ENCODE data around the gene EBF3. TPM values are rescaled to one million over a fixed set of nuclear protein-coding genes. Genes with fewer than 3 reads are reported as not detected.

The EBF3 gene
- total RNA-seq, 1 experiment from 2014 or later = 0.22 TPM

GRCh38 chr10:129891806-129892205 is 72.3 kb downstream of the EBF3 start:
- Mint-ChIP-seq H3K4me1 (peaks cover 44 to 45% of the 10 kb centered on the region in 2 experiments), H3K9me3 (no peaks in the 10 kb centered on the region; a peak in 1 of 5 replicates), H3K27me3 (ENCODE audit: low read depth) (peaks cover 17% of the 10 kb centered on the region), H3K27ac (no peak overlapping the region), H3K4me3 (no peak overlapping the region), H3K36me3 (ENCODE audit: insufficient read depth in 1 of 3, low read depth in 3 of 3) (no peaks in the 10 kb centered on the region; a peak in 1 of 7 replicates)
- WGBS (ENCODE audit: extremely low coverage, insufficient read length, low lambda C conversion rate) = no CpG with 5 or more reads among the region's 13 CpGs
- Histone ChIP-seq H3K4me2 (ENCODE audit: insufficient read depth, insufficient read length, low read length) (no peak overlapping the region), H3K79me2 (ENCODE audit: insufficient read depth, low read length) (no peaks in the 10 kb centered on the region), H3K23ac (ENCODE audit: insufficient read length, low read depth, low read length) (no peak overlapping the region), H3K23me2 (ENCODE audit: insufficient read length, low read depth, low read length, poor library complexity, severe bottlenecking) (no peaks in the 10 kb centered on the region), H3K9ac (ENCODE audit: extremely low read depth, insufficient read length, low read length) (no peak overlapping the region), H4K5ac (ENCODE audit: insufficient read length, low read depth, low read length) (no peak overlapping the region), H3K4ac (ENCODE audit: low read depth, low read length) (no peak overlapping the region), H3K27me3 (ENCODE audit: insufficient read depth, low read length) (no peaks in the 10 kb centered on the region), H3T11ph (ENCODE audit: low read length) (no peak overlapping the region), H2BK120ac (ENCODE audit: low read depth, low read length, poor library complexity, severe bottlenecking) (no peak overlapping the region), H4K20me1 (ENCODE audit: control insufficient read depth, insufficient read depth, insufficient read length) (no peaks in the 10 kb centered on the region), H2BK15ac (ENCODE audit: low read depth, low read length) (no peak overlapping the region), H2BK5ac (ENCODE audit: insufficient read length, low read length) (no peak overlapping the region), H3K14ac (ENCODE audit: insufficient read depth, low read length) (no peak overlapping the region), H3K9me3 (ENCODE audit: control insufficient read depth, low read depth, low read length) (no peaks in the 10 kb centered on the region), H4K91ac (ENCODE audit: insufficient read length, low read depth, low read length) (no peak overlapping the region), H3K18ac (ENCODE audit: insufficient read length, low read depth, low read length) (no peak overlapping the region), H4K8ac (replicated peaks; ENCODE audit: insufficient read length, low read depth, low read length) (no peak overlapping the region), H3K79me1 (ENCODE audit: insufficient read depth, low read depth, low read length, poor library complexity, severe bottlenecking) (no peaks in the 10 kb centered on the region), H3K27ac (ENCODE audit: insufficient read length, low read depth, low read length) (no peak overlapping the region), H2BK12ac (ENCODE audit: insufficient read length, low read depth, low read length) (no peak overlapping the region), H2AFZ (ENCODE audit: low read length) (no peak overlapping the region), H3K56ac (ENCODE audit: insufficient read length, low read depth, low read length) (no peak overlapping the region), H2AK5ac (ENCODE audit: insufficient read length, low read length) (no peak overlapping the region), H3K4me1 (ENCODE audit: insufficient read depth, low read length) (no peaks in the 10 kb centered on the region), H2BK20ac (ENCODE audit: low read depth, low read length, poor library complexity, severe bottlenecking) (no peak overlapping the region)
- TF ChIP-seq, protein P1, sequence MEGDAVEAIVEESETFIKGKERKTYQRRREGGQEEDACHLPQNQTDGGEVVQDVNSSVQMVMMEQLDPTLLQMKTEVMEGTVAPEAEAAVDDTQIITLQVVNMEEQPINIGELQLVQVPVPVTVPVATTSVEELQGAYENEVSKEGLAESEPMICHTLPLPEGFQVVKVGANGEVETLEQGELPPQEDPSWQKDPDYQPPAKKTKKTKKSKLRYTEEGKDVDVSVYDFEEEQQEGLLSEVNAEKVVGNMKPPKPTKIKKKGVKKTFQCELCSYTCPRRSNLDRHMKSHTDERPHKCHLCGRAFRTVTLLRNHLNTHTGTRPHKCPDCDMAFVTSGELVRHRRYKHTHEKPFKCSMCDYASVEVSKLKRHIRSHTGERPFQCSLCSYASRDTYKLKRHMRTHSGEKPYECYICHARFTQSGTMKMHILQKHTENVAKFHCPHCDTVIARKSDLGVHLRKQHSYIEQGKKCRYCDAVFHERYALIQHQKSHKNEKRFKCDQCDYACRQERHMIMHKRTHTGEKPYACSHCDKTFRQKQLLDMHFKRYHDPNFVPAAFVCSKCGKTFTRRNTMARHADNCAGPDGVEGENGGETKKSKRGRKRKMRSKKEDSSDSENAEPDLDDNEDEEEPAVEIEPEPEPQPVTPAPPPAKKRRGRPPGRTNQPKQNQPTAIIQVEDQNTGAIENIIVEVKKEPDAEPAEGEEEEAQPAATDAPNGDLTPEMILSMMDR (conservative IDR thresholded peaks at IDR 0.05) = no peak
- DNase-seq = peak; percentile 63
